Right hindlimb (tissue), 1 donor: ENCODE measurements around the gene MRAS.
A peak's percentile ranks its signal among the peaks of the same experiment; 100 is the strongest.

Source experiments
- DNase-seq: peaks from one replicate; pipeline ENCODE4 v3.0.0-alpha.2; 2018

MRAS gene

GRCh38 chr3:138347960-138348753 is at the start of gene MRAS:
Gene MRAS (plus strand): TSS chr3:138348579. CDS start chr3:138372884, 24,305 bp downstream.
- DNase-seq: peak; percentile 79

DNA sequence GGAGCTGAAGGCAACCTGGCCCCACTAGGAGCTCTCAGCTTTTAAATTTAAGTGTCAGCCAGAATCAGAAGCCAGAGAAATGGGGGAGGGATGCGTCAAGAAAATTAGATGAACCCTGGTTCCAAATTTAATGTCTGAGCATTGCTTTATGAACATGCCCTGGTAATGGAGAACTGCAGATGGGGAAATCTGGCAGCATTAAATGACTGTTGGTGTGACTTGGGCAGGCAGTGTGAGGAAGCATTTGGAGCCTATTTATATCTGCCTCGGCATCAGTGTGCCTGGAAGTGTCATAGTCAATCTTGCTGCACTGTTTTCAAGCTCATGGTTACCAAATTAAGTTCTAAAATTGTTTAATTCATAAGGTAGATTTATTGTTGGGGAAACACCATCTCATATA is 47.7 kb upstream of the MRAS start:
- DNase-seq: no peak

- DNase-seq: no peak
Observed at GRCh38 chr3:138303474-138303873, 44.9 kb upstream of the MRAS start.

GRCh38 chr3:138307899-138308298 is 40.5 kb upstream of the MRAS start:
- no peak for DNase-seq

DNA sequence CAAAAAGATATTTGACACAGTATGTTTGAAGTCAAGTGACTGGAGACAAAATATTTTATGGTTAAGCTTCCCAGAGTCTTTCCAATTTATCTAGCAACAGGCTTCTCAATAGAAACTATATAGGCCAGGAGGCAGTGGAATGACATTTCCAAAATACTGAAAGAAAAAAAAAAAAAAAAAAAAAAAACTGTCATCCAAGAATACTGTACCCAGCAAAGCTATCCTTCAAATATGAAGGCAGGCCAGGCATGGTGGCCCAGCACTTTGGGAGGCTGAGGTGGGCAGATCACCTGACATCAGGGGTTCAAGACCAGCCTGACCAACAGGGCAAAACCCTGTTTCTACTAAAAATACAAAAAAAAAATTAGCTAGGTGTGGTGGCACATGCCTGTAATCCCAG is 39.6 kb upstream of the MRAS start:
- DNase-seq: no peak

- no peak for DNase-seq
Observed at GRCh38 chr3:138310494-138310893, 37.9 kb upstream of the MRAS start.

DNA sequence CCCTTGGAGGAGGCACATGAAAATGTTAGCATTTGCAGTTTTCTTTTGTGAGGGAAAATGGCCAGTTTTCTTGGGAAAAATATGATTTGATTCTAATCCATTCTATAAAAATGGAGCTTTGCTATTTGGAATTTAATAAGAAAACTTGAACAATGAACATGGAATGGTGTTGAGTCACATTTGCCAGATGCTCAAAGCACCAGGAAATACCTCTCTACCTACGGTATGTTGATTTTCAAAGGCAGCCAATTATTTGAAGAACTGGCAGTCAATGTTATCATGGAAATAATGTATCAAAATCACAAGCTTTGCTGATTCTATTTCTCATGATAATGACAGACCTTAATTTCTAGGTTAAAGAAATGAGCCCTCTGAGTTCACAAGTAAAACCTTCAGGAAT is 33.6 kb upstream of the MRAS start:
- no peak for DNase-seq

GRCh38 chr3:138317687-138318086 is 30.7 kb upstream of the MRAS start:
- no peak for DNase-seq

DNA sequence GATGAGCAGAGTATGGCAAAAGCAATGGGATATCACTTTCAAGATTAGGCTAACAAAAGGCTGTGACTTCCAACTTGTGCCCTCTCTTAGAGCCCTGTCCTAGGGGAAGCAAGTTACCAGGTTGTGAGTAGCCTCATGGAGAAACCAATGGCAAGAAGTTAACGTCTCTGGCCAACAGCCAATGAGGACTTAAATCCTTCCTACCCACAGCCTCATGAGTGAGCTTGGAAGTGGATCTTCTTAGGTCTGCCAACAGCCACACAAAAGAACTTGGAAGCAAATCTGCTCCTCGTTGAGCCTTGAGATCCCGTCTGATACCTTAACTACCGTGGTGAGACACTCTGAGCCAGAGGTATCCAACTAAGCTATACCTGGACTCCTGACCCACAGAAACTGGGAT is 24.4 kb upstream of the MRAS start:
- no peak for DNase-seq

- no peak for DNase-seq
Observed at GRCh38 chr3:138325990-138326389, 22.4 kb upstream of the MRAS start.

DNA sequence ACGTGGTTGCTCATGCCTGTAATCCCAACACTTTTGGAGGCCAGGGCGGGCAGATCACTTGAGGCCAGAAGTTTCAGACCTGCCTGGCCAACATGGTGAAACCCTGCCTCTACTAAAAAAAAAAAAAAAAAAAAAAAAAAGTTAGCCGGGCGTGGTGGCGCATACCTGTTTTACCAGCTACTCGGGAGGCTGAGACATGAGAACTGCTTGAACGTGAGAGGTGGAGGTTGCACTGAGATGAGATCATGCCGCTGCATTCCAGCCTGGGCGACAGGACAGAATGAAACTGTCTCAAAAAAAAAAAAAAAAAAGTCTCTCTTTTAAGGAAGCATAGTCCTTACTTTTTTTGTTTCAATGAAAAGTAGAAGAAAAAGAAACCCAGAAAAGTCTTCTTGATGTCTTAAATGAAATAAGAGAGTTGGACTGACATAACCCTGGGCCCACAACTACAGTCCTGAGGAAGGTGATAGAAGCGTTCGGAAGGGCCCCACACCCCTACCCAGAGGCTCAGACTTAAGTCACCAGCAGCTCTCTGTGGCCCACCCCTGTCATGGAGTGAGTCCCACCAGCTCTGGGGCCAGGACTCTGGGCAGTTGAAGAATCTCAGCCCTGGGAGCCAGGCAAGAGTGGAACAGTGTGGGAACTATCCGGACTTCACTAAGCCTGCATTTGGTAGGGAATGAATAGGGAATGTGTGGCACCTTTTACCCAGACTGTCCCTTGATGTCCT is 21.3 kb upstream of the MRAS start:
- DNase-seq: no peak

GRCh38 chr3:138327831-138328230 is 20.5 kb upstream of the MRAS start:
- DNase-seq: no peak

GRCh38 chr3:138328341-138328740 is 20.0 kb upstream of the MRAS start:
- no peak for DNase-seq

DNA sequence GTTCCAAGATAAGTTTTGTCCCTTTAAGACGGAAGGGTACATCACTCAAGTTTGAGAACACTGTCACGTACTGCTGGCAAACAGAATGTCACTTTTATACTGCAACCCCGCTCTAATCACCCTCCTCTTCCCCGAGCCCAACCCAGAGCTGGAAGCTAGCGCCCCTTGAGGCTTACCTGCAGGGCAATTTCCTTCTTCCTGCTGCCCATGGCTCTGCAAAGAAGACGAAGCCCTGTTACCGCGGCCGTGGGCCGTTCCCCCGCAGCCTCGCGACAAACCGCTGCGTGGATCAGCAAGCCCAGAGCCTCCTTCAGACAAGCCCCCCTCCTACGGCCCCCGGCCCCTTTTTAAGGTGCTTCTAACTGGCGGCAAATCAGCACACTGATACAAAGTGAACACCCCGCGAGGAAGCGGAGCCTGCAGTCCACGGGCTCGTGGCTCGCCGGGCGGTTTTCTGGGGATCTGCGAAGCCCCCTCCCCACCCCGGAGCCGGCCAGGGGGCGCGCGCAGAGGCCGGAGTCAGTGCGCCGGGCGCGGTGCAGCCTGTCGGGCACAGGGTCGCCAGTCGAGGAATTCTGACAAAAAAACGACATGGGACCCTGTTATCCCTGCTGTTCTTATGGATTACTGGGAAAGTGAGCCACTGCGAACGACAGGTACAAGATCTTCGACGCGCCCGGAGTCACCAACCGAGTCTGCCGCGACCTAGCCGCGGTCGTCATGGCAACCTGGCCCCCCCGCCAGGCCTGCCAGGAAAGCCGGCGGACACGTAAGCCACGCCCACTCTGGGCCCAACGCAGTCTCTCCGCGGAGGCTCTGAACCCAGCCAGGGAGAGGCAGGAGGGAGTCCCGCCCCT is 19.0 kb upstream of the MRAS start, which contains the start of gene NME9:
Gene NME9, minus strand, starts transcription at position 725 of the 857 bp plus-strand sequence. Its CDS starts 516 bp downstream, at position 209.
- peak; percentile 84 for DNase-seq

- DNase-seq: no peak
Observed at GRCh38 chr3:138329984-138330293, 18.4 kb upstream of the MRAS start.

DNA sequence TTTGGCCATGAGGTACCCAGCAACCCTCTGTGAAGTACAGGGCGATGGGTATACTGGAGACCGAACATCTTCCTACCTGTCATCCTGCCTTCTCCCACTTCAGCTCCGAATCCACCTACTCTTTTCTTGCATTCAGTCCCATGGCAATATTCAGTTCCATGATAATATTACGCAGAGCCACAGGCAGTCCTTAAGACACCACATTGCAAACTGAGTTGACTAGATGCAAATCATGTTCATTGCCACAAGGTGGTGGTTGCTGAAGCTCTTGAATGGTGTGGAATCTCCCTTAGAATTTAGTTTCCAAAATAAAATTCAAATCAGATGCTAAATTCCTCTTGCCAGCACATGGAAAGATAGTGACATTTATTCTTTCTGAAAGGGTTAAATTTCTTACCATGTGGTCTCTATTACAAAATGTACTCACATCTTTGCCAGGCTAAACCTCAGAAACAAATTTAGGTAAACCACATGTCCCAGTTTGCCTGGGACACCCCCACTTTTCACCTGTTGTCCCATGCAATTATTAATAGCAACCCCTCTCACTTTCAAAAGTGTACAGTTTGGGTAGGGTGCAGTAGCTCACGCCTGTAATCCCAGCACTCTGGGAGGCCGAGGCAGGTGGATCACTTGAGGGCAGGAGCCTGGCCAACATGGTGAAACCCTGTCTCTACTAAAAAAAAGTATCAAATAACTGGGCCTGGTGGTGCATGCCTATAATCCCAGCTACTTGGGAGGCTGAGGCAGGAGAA is 17.1 kb upstream of the MRAS start:
- no peak for DNase-seq

- DNase-seq: no peak
Observed at GRCh38 chr3:138332472-138333073, 15.8 kb upstream of the MRAS start.

DNA sequence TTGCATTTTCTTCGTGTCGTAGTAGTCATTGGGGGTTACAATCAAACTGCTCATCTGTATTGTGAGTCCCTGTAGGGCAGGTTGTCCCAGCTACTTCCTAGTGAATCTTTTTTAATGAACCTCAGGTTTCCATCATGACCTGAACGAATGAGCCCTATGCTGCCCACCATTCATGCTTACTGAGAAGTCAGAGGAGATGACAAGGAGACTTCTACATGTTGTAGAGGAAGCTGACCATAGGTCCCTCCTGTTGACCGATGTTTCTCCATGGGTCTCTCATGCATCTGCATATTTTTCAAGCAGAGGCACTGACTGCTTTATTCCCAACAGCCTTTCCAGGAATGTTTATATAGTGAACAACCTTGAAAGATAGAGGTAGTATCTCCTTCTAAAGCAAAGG is 13.8 kb upstream of the MRAS start:
- no peak for DNase-seq

DNA sequence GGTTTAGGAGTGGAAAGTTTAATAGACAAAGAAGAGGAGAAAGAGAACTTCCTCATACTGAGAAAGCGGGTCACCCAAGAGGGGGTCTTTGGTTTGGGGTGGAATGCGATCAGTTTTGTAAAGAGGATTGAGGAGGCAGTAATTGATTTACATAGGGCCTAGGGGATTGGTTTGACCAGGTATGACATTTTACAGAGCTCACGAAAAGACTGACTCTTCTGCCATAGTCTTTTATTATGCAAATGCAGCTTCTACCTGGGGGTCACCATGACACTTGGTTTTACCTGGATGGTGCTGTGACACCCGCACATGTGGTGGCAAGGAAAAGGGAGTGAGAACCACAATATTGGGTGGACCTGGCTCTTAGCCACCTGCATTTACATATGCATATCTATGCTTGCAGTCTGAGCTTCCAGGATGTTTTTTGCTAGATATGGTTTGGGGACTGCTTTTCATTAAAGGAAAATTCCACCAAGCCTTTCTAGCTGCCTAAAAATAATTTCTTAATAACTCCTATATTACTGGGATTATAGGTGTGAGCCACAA is 11.9 kb upstream of the MRAS start:
- DNase-seq: no peak

DNA sequence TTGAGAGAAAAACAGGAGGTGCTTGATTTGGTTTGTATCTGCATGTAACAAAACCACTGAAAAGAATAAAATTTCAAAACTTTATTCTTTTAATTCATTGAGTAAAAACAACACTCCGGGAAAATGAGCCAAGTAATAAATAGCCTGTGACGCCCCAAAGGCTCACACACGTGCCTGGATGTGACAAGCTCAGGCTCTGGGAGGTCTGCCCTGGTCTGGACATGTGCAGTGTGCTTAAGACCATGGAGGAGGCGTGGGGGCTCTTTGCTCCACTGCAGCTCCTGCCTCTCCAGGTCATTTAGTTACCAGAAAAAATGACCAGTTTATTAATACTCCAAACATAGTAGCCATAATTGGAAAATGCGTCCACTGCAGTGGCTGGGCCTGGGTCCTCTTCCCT is 10.1 kb upstream of the MRAS start:
- no peak for DNase-seq

GRCh38 chr3:138338811-138339210 is 9.6 kb upstream of the MRAS start:
- DNase-seq: peak; percentile 50

DNA sequence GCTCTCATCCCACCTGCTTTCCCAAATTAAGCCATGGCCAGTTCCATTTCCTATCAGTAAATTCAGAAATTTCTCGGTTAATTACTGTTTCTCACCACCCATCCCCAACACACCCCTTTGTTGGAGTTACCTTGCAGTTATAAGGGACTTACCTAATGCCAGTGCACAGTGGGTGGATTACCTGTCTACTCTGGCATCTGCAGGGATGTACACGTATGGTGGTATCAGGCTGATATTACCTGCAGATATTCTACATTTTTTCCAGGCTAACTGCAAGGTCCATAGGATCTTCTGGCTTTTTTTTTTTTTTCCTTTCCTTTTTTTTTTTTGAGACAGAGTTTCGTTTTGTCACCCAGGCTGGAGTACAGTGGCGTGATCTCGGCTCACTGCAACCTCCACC is 7.9 kb upstream of the MRAS start:
- no peak for DNase-seq
